ENCODE measurements around the gene CRYZ.

DNA sequence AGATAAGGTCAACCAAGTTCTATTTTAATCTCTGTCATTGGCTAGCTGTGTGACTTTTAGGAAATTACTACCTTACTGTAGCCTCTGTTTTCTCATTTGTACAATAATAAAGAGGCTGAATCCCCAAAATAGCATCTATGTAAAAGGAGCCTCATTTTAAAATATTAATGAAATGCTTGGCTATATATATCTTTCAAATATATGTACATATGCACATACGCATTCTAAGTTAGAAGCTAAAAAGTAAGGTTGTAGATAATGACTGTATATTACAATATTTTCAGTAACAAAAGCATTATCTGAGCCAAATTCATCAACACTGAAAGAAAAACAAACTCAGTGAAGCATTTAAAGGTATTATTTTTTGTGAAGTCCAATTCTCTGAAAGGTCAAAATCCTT lies 44.7 kb upstream of the CRYZ start:
- TF ChIP-seq CTCF (IDR thresholded peaks at IDR 0.05; ENCODE audit: low read depth, low read length, poor library complexity, severe bottlenecking) (no peak), EZH2phosphoT487 (IDR thresholded peaks at IDR 0.05; ENCODE audit: borderline replicate concordance, low read length) (no peak)
